ENCODE data around the gene ARVCF.

GRCh38 chr22:20019661-20020532 lies 3.3 kb upstream of the ARVCF start:
- TF ChIP-seq POLR2A (IDR thresholded peaks at IDR 0.05) (no peak), CTCF (IDR thresholded peaks at IDR 0.05) (no peak)
